Measurements from ENCODE around the gene C11orf24.
A peak's percentile ranks its signal among the peaks of the same experiment; 100 is the strongest.
"Not testable (repeated sequence)": the region's sequence is repeated elsewhere in the genome, so short reads cannot be mapped to it uniquely, and the experiment has no call there.

The C11orf24 gene

GRCh38 chr11:68298659-68299516, 27.1 kb upstream of the C11orf24 start:
- no peak for DNase-seq

GRCh38 chr11:68297812-68298658, 26.3 kb upstream of the C11orf24 start:
- DNase-seq = peak; percentile 17

GRCh38 chr11:68297494-68297811, 25.7 kb upstream of the C11orf24 start:
- DNase-seq = no peak

GRCh38 chr11:68297052-68297378, 25.2 kb upstream of the C11orf24 start:
- DNase-seq = no peak

GRCh38 chr11:68296344-68297051, 24.7 kb upstream of the C11orf24 start:
- no peak for DNase-seq

- no peak for DNase-seq
These were observed 24.2 kb upstream of the C11orf24 start for GRCh38 chr11:68295940-68296339.

GRCh38 chr11:68295271-68295670, 23.5 kb upstream of the C11orf24 start:
- no peak for DNase-seq

GRCh38 chr11:68293708-68294107, 21.9 kb upstream of the C11orf24 start:
- no peak for DNase-seq

- DNase-seq = no peak
These were observed 17.7 kb upstream of the C11orf24 start for GRCh38 chr11:68289456-68289855.

- no peak for DNase-seq
These were observed 15.6 kb upstream of the C11orf24 start for GRCh38 chr11:68287419-68287818.

- DNase-seq = not testable (repeated sequence)
These were observed 12.8 kb upstream of the C11orf24 start for GRCh38 chr11:68284588-68284987.

GRCh38 chr11:68282861-68283230, 11.1 kb upstream of the C11orf24 start:
- DNase-seq = no peak

- no peak for DNase-seq
These were observed 10.5 kb upstream of the C11orf24 start for GRCh38 chr11:68282141-68282860.

- DNase-seq = no peak
These were observed 7.9 kb upstream of the C11orf24 start for GRCh38 chr11:68279676-68280075.

GRCh38 chr11:68276861-68277260, 5.1 kb upstream of the C11orf24 start:
- DNase-seq = no peak

GRCh38 chr11:68275721-68276507, 4.1 kb upstream of the C11orf24 start:
- no peak for DNase-seq

- no peak for DNase-seq
These were observed 2.5 kb upstream of the C11orf24 start for GRCh38 chr11:68274306-68274705.

- DNase-seq = no peak
These were observed 1.4 kb upstream of the C11orf24 start for GRCh38 chr11:68273026-68273738.

GRCh38 chr11:68271023-68271780, 571 bp downstream of the C11orf24 start:
- peak; percentile 52 for DNase-seq

- DNase-seq = no peak
These were observed 1.4 kb downstream of the C11orf24 start for GRCh38 chr11:68270196-68271022.
